ENCODE measurements around the gene MOAP1. TPM values are rescaled to one million over a fixed set of nuclear protein-coding genes. Genes with fewer than 3 reads are reported as not detected.

The MOAP1 gene
- polyA plus RNA-seq, 1 donor from 2014 or later, result 224 TPM

DNA sequence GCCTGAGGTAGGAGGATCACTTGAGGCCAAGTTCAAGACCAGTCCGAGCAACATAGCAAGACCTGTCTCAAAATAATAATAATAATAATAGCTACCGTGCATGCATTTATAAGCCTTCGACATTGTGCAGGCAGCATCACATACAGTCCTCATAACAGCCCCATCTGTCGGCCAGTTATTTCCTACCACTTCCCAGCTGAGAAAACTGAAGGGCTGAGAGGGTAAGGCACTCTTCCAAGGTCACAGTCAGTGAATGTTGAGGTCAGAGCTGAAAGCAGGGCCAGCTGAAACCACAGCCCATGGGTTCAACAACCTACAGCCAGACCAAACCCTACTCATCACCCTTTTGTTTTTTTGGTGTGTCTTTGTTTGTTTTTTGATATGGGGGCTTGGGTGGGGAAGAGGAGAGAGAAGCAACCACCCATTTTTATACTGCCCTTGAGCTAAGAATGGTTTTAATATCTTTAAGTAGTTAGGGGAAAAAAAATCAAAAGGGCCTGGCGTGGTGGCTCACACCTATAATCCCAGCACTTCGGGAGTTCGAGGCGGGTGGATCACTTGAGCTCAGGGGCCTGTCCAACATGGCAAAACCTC is 52.1 kb downstream of the MOAP1 start:
- no peaks in the 10 kb centered on the region for H3K36me3 ChIP-seq (ENCODE audit: insufficient read depth, low read length)
- H3K4me2 ChIP-seq (ENCODE audit: low read length), result no peak overlapping the region
- no peaks in the 10 kb centered on the region for H3K9me2 ChIP-seq (ENCODE audit: insufficient read depth, low read length)
- no peak overlapping the region for H3K9ac ChIP-seq (ENCODE audit: low read length)
- no peaks in the 10 kb centered on the region for H3K9me3 ChIP-seq (ENCODE audit: low read length)
- H3K79me2 ChIP-seq (replicated peaks; ENCODE audit: insufficient read depth, low read length), result no peaks in the 10 kb centered on the region
- TF ChIP-seq, protein P1, sequence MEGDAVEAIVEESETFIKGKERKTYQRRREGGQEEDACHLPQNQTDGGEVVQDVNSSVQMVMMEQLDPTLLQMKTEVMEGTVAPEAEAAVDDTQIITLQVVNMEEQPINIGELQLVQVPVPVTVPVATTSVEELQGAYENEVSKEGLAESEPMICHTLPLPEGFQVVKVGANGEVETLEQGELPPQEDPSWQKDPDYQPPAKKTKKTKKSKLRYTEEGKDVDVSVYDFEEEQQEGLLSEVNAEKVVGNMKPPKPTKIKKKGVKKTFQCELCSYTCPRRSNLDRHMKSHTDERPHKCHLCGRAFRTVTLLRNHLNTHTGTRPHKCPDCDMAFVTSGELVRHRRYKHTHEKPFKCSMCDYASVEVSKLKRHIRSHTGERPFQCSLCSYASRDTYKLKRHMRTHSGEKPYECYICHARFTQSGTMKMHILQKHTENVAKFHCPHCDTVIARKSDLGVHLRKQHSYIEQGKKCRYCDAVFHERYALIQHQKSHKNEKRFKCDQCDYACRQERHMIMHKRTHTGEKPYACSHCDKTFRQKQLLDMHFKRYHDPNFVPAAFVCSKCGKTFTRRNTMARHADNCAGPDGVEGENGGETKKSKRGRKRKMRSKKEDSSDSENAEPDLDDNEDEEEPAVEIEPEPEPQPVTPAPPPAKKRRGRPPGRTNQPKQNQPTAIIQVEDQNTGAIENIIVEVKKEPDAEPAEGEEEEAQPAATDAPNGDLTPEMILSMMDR (IDR thresholded peaks at IDR 0.05; ENCODE audit: poor library complexity, severe bottlenecking), result no peak
- TF ChIP-seq EP300 (conservative IDR thresholded peaks at IDR 0.05; ENCODE audit: poor library complexity, severe bottlenecking), result no peak
- TF ChIP-seq RAD21 (conservative IDR thresholded peaks at IDR 0.05), result no peak
- no peak for TF ChIP-seq EZH2 (IDR thresholded peaks at IDR 0.05; ENCODE audit: borderline replicate concordance, insufficient read depth, low read length, poor library complexity, severe bottlenecking)
- TF ChIP-seq TAF1 (IDR thresholded peaks at IDR 0.05; ENCODE audit: low read depth), result no peak
- H4K20me1 ChIP-seq (ENCODE audit: insufficient read depth), result no peaks in the 10 kb centered on the region
- no peak overlapping the region for H3K4me3 ChIP-seq (ENCODE audit: low read length)
- H3F3A ChIP-seq (ENCODE audit: insufficient read depth, low read length, poor library complexity, severe bottlenecking), result no peaks in the 10 kb centered on the region
- no peaks in the 10 kb centered on the region for H3K27me3 ChIP-seq (ENCODE audit: insufficient read depth, low read depth, low read length)
- no peak overlapping the region for H2AFZ ChIP-seq (ENCODE audit: low read depth, low read length)
- no peak overlapping the region for H3K27ac ChIP-seq (ENCODE audit: low read length)

Other genes starting within 250 kb of the MOAP1 start
- 65.0 and 70.9 TPM in 2 replicates for gene ITPK1, start 69.0 kb downstream of the MOAP1 start, polyA plus RNA-seq
- gene LYSET, start 420 bp upstream of the MOAP1 start, polyA plus RNA-seq, result 24.0 and 27.7 TPM in 2 replicates
- 28.2 and 30.8 TPM in 2 replicates for gene GON7, start 22.2 kb upstream of the MOAP1 start, polyA plus RNA-seq
- 34.8 and 36.9 TPM in 2 replicates for gene UBR7, start 22.4 kb upstream of the MOAP1 start, polyA plus RNA-seq
- gene BTBD7, start 148.1 kb upstream of the MOAP1 start, polyA plus RNA-seq, result 11.4 and 11.5 TPM in 2 replicates
- not detected in 2 replicates for gene COX8C, start 162.3 kb upstream of the MOAP1 start, polyA plus RNA-seq
- gene UNC79, start 246.0 kb upstream of the MOAP1 start, polyA plus RNA-seq, result 22.6 and 26.0 TPM in 2 replicates